Measurements from ENCODE around the gene KIF26B.

KIF26B gene

DNA sequence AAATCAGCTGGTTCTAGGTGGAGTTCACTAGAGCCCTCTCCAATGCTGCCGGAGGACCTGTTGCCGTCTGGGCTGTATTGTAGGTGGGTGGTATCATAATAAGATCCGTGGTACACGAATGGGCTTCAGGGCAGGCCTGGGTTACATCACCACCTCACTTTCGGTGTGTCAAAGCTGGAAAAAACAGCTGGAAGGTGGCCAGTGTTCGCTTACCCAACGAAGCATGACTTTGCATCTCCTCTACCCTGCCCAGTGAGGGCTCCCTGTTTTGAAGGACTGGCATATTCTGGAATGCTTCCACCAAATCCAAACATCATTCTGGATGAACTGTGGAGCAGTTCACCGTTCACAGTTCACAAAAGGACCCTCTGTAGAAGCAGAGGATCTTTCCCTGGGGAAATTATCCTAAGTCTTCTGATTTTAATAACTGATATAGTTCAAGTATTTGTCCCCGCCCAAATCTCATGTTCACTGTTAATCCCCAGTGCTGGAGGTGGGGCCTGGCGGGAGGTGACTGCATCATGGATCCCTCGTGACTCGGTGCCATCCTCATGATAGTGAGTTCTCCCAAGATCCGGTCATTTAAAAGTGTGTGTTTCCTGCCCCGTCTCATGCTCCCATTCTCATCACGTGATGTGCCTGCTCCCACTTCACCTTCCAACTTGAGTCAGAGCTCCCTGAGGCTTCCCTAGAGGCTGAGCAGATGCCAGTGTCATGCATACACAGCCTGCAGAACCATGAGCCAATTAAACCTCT, 429.0 kb downstream of the KIF26B start:
- DNase-seq = no peak

DNA sequence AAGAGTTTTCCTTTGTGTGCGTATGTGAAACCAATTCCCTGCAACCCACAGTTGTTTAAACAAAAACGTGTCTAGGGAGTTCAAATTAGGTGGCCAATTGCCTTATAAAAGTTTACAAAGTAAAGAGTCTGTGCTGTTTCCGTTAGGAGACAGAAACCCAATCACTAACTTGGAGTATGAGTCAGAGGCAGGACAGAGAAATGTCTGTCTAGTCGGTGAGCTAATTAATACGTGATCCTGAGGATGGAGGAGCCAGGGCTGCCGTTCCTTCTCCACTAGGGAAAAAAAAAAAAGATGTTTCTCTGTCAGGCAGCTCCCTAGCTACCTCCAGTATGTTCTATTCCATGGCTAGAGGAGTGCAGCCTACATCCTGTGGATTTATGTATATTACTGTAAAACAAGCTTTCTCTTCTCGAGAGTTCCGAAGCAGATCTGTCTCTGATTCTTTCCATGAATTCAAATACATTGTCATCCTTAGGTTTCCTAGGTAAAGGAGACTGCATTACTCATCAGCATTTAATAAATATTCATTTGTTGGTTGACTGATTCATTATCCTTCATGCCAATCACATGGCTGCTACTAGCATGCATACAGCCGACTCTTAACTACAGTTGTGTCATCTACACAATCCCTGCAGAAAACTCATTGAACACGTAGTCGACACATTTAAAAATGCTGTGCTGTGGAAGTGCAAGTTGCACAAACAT, 430.6 kb downstream of the KIF26B start:
- no peak for DNase-seq

DNA sequence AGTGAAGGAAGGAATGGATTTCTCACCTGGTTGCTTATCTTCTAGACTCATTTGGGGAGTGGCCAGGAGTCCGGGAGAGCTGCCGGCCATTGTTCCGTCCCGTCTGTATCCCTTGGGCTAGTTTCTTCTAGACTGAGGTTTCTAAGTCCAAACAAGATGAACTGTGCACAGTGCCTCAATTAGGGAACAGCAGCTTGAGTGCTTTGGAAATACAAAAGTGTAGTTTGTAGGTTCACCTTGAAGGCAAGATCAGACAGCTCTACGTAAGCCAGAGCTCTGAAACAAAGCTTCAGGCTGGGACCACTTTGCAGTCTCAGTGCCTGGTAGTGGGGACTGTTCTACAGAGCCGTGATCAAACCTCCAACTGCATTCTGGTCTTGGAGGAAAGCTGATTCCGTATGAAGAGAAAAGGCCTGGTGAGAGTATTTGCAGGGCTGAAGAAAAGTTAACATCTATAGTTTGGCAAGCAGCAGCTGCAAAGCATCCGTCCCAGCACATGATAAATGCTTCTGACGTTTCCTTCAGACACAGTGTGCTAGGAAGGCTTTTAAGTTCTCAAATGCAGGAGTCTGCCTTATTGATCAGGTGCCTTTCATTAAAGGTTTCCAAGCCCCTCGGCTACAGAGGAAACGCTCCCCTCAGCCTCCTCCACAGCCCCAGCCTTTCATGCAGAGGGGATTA, 432.8 kb downstream of the KIF26B start:
- DNase-seq = no peak

DNA sequence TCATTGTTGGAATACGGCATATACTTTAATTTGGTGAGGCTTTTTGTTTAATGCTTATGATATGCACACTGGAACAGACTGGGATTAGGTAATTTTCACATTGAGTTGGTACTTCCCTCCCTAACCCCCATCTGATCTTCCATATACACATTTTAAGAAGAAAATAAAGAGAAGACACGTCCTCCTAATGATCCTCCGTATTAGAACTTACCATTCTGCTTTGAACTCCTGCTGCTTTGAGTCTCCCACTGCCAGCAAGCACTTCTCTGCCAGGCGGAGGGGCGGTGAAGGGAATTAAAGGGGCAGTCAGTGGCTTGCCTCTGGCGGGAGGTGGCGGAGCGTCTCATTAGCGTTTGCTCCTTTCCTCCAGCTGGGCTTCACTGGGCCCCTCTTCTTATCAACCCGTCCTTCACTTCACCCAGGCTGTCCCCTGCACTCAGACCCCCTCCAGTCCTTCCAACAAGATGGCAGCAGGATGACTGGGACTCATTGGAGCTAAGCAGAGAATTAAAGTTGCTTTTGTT, 433.4 kb downstream of the KIF26B start:
- no peak for DNase-seq

DNA sequence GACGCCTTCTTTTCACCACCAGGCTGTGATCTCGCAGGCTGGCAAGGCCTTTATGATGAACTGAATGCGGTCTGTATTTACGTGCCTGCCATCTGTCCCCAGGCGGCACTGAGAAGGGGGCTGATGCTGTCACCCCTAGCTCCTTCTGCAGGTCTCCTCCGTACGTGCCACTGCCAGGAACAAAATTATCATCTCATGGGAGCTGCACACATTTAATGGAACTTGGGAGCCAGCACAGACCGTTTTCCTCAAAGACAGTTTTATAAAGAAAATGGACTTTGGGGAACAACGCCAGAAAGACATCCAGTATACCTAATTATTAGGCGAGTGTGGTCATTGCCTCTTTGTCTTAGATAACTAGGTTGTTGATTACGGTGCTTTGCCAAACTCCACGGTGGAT, 434.5 kb downstream of the KIF26B start:
- DNase-seq = no peak

DNA sequence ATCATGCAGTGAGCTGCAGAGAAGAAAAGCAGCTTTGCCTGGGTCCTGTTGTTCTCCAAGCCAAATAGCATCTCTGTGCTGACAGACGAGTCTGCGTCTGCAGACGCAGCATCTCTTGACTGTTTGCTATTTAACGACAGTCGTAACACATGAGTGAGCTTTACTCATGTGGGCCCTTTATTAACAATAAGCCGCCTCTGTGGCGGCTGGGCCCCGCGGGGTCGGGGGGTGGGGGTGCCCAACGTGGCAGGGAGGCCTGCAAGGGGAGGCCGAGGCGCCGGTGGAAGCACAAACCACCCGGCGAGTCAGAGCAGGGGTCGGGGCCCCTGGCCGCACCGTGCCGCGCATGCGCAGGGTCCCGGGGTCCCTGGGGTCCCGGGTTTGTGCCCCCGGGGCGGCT, 435.1 kb downstream of the KIF26B start:
- no peak for DNase-seq

DNA sequence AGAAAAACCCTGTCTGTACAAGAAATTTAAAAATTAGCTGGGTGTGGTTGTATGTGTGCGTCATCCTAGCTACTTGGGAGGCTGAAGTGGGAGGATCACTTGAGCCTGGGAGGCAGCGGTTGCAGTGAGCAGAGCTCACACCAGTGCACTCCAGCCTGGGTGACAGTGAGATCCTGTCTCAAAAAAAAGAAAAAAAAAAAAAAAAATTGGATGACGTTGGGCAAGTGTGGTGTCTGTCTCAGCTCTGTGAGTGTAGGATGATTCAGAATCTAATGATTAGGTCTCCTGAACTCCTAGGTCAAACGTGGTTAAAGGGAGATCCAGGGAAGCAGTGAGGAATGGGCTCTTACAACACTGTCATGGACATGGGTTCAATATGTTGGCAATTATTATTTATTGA, 435.9 kb downstream of the KIF26B start:
- no peak for DNase-seq

DNA sequence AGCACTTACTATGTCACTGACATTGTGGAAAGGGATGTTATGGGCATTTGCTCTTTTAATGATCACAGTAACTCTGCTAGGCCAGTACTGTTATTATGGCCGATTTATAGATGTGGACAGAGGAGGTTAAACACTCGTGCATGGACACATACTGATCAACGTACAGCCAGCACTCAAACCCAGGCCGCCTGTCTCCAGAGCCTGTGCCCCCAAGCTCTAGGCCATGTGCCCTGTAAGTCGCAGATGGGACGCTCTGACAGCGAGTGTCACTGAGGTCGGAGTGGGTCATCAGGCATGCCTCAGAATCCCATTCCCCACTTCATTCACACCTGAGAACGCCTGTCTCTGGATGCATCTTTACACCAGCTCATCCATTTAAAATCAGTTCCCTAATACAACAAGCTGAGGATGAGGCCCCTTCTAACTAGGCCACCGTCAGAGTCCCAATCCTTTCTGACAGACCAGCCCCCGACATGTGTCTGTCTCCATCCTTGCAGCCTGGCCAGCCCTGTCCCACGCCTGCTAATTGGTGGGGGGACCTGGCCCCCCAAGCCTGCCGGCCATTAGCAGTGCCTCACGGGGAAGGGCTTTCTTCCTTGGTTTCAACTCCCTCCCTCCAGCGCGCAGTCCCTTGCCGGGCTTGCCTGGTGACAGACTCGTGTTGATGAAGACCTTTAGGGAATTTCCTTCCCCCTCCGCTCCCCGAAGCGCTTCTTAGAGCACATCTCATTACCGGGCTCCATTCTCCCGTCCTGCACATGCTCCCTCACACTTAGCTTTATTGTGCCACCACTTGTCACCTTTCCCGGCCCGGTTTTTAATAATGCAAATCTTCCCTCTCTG, 436.8 kb downstream of the KIF26B start:
- no peak for DNase-seq

DNA sequence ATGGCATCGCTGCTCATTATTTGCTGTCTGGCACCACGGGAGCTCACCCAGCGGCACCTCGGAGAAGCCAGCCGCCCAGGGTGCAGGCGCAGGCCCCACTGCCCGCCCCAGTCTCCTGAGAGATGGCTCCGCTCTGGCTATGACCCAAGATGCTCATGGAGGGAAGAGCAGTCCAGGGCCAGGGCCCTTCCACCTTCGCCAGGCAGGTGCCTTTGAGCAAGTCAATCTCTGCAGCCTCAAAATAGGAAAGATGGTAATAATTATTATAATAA, 437.3 kb downstream of the KIF26B start:
- no peak for DNase-seq

DNA sequence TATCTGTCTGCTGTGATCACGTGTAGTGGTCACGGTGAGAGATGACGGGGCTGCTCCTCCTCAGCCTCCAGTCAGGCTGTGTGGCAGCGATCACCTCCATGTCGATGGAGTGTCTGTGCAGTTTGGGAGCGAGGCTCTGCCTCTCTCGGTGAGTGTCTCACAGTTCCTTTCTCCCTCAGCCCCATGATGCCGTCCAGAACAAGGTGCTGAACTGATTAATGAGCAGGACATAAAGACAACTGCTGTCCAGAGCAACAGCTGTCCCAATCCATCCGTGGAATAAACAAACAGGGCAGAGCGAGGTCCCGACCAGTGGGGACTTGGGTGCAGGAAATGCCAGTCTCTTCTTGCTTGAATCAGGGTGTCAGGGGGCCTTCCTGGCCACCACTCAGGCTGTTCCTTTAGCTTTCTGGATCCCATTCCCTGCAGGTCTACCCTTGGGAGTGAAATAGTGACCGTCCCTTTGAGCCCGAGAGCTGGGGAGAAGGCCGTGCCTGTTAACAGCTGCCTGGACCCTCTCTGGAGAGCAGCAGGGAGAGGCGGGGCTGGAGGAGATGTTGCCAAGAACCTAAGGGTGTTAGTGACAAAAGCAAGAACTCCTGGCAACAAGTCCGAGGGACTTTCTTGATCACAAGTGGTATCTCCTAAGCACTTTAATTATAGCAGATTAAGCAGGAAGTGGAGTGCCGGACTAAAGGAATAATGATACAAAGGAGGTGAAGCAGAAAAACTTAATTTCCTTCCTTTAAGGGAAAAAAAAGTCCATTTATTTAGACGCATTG, 443.9 kb downstream of the KIF26B start:
- DNase-seq = no peak

DNA sequence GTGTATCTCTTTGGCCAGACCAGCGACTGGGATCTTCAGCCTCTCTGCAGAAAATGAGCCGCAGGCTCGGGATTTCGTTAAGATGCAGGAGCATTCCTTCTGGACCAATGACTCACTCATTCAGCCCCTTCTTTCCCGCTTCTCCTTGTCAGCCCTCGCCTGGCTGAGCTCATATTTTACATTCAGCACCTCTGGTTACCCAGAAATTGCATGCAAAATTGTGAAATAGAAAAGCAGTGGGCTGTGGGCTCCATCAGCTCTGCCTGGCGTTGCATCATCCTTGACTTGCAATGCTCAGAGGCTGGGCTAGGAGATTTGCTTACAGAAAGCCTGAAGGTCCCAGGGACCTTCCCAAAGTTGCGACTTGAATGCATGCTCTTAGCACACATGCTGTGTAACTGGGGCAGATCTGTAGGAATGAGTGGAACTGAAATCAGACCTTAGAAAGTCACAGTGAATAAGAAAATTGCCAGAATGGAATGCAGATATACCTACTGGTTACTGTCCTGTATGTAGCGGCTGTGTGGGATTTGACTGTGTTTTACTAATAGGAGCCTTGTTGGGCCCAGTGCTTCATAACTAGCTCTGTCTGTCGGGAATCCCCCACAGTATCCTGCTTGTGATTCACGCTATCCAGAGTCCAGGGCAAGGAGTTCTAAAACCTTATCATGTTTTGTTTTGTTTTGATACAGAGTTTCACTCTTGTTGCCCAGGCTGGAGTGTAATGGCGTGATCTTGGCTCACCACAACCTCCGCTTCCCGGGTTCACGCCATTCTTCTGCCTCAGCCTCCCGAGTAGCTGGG, 444.8 kb downstream of the KIF26B start:
- peak; percentile 47 for DNase-seq

DNA sequence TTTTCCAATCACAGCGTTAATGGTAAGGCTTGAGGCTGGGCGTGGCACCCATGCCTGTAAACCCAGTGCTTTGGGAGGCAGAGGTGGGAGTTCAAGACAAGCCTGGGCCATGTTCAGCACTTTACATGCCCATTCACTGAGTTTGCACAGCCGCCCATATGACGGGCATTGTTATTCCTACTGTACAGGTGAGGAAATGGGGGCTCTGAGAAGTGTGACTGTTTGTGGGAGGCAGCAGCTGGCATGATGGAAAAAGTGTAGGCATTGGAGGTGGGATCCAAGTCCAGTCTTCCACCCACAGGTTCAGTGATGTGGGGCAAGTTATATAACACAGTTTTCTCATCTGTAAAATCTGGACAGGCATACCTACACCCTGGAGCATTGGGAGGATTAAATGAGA, 445.9 kb downstream of the KIF26B start:
- no peak for DNase-seq

DNA sequence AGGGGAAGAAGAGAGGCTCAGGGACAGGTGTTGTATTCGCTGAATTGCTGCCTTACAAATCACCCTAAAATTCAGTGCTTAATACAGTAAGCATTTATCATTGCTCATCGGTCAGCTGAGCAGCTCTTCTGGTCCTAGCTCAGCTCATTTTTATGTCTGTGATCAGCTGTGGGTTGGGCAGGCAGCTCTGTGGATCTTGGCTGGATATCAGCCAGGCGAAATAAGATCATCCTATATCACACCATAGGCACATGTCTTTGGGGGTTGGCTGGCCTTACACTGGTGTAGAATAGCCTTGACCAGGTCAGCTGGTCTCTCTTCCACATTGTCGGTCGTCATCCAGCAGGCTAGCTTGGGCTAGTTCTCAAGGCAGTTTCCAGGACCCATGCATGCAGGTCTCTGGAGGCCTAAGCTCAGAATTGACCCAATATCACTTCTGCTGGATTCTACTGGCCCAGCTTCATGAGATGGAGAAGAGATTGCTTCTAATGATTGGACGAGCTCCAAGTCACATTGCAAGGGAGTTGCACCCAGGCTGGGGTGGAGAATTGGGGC, 448.6 kb downstream of the KIF26B start:
- no peak for DNase-seq

DNA sequence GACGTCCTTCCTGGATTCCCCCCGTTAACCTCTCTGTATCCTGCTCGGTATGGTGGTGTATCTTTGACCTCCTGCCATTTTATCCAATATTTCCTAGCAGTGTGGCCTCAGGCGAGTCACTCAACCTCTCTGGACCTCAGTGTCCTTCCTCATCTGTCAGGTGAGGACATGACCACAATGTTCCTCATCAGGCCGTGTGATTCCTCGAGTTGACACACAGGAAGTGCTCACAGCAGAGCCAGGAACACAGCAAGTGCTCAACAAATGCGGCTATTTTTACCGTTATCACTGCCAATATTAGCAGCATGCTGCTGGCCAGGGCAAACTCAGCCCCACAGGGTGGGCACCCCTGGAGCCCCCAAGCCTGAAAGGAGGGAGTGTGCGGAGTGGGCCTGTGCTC, 450.2 kb downstream of the KIF26B start:
- DNase-seq = no peak

DNA sequence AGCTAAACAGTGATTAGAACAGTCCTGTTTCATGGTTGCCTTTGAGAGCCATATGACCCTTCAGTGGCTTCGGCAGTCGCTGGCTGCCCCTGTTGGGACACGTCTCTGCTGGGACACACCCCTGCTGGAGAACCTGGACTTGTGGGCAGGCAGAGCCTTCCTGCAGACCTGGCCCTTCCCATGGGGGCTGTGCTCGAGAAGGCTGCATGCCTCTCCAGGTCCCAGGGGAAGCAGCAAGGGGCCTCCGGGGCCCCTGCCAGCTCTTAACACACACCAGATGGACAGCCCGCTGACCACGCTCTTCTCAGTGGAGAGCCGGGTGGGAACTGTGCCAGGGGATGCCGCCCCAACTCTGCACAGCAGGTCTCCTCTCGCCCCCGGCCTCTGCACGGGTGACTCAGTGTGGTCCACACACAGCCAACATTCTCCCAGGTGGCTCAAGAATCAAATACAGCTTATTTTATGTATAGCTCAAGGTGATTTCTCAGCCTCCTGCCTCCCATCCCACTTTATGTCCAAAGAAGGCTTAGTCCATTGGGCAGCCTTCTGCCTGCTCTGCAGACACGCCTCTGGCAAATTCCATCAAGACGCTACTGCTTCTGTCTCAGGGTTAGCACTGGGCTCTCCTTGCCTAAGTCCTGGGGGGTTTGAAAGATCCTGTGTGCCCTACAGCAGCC, 450.8 kb downstream of the KIF26B start:
- DNase-seq = no peak

DNA sequence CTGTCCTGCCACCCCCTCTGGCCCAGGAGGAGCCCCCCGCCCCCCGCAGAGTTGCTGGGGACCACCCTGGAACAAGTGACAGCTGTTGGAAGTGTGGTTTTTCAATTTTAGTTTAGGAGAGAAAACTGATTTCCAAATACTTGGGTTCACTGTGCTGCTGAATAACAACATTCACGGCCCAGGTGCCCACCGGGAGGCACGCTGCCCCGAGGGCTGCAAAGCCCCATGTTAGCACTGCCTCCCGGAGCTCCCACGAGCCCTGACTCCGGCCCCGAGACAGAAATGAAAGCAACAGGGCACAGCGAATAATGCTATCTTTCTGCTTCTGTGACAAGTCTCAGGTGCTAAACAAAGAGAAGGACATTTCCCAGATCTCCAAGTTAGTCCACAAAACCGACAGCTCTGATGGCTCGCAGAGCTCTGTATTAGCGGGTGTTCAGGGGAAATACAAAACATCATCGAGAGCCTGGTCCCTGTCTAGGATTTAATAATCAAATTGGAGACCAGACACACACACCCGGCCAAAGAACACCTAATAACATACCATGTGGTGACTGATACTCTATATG, 451.5 kb downstream of the KIF26B start:
- DNase-seq = no peak

DNA sequence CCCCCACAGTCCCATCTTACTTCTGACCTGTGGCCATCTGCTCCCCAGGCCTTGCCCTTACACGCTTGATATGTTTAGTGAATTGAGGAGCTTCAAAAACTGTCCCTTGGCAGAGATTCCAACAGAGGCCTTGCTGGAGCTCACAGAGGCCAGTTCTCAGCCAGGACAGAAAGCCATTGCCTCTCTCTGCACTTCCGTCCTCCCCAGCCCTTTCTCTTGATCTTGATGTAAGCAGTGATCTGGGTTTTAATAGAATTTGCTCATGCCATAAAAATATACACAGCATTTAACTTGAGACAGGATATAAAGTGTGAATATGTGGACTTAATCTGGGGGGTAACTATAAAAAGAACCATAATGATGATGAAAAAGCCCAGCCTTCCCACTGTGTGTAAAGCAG, 453.5 kb downstream of the KIF26B start:
- DNase-seq = no peak

DNA sequence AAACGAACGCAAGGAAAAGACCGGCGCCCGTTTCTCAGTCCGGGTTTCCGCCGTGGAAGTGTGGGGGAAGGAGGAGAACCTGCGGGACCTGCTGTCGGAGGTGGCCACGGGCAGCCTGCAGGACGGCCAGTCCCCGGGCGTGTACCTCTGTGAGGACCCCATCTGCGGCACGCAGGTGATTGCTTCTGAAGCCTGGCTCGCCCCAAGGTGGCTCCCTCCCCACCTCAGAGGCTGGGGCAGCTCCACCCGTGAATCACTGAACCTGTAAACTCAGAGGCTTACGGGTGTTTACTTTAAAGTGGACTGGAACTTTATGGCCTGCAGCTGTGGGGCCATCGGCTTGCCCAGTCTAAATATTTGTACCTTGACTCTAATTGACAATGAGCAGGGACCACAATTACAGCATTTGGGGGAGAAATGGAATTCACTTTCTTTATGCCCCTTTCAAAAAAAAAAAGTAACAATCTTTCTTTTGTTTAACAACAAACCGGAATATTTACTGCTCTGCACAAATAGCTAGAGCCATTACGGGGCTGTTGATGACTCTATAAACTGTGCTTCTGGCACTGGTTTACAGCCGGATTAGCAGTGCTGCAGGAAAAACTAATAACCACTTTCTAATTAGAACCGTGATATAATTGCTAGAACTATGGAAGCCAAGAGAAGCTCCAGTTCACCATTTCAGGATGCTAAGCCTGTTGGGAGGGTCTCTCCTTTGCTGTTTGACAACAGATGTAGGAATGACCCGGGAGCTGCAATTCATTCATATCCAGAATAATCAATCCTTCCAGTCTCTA, 454.8 kb downstream of the KIF26B start:
- no peak for DNase-seq

DNA sequence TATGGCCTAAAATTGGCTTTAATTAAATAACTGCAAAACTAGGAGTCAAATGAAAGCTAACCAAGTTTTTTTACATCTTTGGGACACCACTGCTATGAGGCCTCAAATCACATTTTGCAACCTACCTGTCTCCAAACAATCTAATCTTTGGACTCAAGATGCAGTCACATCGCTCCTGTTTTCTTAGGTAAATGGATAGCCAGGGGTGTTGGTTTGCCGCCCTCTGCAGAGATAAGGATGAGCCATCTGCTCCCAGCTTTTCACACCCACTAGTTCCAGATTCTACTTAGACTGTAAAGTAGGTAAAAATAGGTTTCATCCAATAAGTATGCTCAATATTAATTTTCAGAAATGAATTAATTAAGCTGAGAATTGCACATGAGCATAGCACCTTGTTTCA, 456.5 kb downstream of the KIF26B start:
- DNase-seq = no peak

All from SIG-M5 (cell line).